DMS79 (cell line): ENCODE results near the gene GLS.
"Not testable (repeated sequence)": the region's sequence is repeated elsewhere in the genome, so short reads cannot be mapped to it uniquely, and the experiment has no call there.

Experiments
- DNase-seq: peaks from one replicate; lab custom pipeline; 2025; lab: John Stamatoyannopoulos, UW

The GLS gene

DNA sequence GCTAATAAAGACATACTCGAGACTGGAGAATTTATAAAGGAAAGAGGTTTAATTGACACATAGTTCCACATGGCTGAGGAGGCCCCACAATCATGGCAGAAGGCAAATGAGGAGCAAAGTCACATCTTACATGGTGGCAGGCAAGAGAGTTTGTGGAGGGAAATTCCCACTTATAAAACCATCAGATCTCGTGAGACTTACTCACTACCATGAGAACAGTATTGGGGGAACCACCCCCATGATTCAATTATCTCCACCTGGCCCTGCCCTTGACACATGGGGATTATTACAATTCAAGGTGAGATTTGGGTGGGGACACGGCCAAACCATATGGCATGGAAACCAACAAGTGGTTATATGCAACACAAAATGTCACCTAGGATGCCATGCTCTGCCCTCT is 114.7 kb downstream of the GLS start:
- not testable (repeated sequence) for DNase-seq

DNA sequence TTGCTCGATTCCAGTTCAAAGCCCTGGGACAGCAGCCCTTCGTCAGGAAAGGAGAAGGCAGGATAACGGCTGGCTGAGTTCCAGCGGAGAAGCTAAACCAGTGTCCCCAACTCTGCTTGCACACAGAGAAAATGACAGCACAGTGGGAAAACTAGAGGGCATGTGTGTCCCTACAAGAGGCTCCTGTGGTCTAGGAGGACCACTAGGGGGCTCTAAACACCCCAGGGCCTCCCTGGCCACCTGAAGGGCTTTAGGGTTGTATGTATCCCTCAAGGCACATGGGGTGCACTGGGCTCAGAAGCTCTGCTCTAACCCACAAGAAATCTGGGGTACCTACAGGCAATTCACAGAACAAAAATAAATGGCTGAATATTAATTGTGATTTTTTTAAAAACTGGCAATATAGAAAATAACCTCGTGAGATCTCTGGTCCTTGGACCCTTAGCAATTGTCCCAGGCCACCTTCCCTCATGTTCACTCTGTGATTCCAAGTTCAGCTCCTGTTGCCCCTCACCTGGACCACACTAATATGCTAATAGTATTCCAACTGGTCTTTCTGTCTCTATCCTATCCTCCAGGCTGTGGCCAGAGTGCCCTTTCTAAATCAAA is 115.8 kb downstream of the GLS start:
- DNase-seq, result no peak

DNA sequence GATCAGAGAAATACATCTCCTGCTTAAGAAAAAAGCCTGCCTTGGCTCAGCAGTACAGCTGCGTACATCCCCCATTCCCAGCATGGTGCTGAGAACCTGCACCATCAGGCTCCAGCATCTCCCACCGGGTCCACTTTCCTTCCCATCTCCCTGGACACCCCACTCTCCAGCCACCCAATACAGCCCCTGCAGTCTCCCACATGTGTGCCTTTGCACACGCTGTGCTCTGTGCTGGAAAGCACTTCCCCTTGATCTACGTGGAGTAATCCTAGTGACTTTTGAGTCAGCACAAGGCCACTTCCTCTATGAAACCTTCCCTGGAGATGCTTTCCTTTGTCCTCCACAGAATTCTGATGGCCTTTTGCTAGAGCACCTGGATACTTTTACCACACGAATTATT is 116.3 kb downstream of the GLS start:
- no peak for DNase-seq

DNA sequence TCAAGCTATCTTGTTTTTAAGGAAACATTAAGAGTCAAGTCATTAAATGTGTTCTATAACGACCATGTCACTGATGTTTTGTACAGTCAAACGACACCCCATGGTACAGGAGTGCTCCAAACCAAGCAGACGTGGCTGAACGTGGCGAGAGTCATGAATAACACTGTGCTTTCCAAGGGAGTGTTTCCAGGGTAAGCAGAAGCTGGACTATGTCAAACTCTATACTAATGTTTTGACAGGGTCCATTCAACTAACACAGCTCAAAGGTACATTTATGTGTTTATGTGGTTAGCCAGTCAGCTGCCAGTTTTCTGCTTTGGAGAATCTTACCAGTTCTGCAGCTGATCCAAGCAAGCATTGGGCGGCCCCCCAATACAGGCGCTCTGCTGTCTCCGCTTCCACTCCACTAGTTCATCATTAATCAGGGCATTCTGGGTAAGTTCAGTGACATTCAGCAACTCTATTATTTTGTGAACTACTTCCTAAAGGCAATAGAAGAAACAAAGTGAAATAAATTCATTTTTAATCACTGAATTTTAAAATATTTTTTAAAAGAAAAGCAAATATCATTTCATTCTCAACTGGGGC is 117.0 kb downstream of the GLS start:
- DNase-seq, result no peak

DNA sequence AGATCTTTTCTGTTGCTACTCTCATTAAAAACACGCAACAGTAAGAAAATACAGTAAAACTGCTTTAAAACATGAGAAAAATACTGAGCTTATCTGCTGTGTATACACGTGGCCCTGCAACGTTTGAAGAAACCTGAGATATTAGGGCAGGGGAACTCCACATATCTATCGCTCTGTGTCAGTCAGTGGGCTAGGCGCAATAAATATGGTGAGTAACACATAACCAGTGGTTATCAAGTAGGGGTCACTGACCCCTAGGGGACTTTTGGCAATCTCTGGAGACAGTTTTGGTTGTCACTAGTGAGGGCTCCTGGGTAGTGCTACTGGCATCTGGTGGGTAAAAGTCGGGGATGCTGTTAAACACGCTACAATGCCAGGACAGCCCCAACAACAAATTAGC is 118.4 kb downstream of the GLS start:
- DNase-seq, result no peak

DNA sequence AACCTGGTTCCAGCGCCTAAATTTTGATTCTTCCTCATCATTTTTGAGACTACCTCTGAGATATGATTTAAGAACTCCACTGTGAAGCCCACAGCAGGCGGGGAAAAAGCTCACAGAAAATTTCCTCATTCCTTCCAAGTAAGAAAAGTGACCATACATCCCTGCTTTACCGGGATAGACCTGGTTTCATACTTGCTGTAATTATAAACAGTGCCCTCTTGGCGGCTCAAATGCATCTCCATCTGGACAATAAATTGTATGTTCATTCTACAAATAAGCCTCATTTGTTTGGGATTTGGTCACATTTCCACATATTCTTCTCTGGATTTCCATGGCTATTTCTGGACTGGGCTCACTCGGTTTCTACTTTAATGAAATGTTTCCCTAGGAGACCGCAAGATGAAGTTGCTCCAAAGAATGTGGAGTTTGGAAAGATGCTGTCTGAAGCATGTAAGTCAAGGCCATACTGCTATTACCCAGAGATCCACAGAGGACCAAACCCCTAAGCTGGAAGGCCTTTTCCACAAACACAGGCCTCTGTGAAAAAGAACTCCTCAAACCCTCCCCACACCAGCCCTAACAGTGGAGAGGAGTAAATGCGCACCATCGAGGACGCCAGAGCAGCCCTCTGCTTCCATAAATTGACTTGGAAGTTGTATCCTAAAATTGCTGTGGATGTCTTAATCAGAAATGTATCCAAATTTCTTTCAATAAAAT is 119.5 kb downstream of the GLS start:
- no peak for DNase-seq

DNA sequence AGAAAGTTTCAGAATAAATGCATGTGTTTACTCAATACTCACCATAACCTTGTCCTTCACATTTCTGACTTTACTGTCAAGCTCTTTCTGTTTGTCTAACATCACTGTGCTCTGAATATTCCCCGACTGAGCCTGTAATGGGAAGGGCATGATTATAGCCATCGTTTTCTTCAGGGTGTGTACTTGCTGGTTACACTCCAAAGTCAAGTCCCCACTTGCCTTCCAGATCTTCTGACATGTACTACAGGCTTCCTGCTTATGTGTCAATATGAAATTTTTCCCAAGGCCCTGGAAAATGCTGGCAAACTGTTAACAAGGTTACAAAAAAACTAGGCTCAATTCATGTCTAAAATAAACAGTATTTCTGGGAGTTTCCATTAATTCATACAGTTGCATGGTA is 120.4 kb downstream of the GLS start:
- no peak for DNase-seq

DNA sequence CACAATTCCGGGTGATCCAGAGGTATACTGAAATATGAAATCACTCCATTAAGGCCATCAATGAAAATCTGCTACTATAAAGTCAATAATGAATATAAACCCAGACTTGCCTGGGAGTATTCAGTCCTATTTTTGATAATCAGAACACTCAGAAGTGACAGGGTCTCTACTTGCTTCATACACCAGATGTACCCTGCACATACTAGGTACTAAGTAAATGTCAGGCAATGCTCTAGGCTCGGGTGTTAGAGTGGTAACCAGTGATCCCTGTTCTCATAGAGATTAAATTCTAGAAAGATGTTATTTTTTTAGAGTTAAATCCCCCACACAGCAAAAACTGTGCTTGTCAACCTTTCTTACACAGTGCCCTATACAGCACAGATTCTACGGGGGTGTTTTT is 121.0 kb downstream of the GLS start:
- DNase-seq, result no peak

DNA sequence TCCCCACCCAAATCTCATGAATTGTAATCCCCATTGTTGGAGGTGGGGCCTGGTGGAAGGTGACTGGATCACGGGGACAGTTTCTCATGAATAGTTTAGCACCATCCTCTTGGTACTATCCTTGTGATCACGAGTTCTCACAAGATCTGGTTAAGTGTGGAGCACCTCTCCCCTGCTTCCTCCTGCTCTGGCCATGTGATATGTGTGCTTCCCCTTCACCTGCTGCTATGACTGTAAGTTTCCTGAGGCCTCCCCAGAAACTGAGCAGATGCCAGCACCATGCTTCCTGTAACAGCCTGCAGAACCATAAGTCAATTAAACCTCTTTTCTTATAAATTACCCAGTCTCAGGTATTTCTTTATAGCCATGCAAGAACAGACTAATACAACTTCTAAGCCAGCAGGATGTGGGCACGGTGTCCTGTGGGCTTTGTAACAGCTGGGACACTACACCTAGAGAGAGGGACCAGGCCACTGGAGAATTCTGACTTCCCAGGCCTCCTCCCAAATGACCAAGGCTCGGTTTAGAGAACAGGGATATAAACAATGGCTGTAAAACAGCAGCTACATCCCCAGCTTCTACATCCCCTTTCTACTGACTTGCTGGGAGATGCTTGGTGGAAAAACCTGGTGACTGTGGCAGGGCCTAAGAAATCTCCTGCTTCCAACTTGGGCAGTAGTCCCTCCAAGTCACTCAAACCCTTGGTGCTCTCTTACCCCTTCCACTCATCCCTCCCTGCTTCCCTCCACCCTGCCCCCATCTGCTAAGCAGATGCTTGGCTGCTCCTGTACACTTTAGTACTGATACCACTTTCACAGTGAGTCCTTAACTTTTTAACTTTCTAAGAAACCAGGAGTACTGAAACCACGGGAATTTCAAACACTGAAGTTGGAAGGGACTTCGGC is 123.0 kb downstream of the GLS start:
- no peak for DNase-seq

DNA sequence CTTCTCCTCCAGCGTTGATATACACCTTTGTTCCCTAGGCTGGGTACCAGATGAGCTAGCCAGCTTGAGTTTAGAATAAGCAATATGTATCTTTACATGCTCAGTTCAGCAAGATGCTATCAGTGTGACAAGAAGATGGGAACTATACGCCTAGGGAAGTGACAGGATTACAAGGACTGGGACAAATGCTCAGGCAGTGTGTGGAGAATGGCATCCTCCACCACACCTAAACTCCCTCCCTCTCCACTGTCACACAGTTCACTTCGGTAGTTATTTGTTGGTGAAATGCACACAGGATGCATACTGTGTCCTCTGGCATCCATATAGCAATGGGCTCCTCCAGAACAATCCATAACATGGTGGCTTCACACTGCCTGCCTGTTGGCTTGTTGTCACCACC is 125.7 kb downstream of the GLS start:
- no peak for DNase-seq

DNA sequence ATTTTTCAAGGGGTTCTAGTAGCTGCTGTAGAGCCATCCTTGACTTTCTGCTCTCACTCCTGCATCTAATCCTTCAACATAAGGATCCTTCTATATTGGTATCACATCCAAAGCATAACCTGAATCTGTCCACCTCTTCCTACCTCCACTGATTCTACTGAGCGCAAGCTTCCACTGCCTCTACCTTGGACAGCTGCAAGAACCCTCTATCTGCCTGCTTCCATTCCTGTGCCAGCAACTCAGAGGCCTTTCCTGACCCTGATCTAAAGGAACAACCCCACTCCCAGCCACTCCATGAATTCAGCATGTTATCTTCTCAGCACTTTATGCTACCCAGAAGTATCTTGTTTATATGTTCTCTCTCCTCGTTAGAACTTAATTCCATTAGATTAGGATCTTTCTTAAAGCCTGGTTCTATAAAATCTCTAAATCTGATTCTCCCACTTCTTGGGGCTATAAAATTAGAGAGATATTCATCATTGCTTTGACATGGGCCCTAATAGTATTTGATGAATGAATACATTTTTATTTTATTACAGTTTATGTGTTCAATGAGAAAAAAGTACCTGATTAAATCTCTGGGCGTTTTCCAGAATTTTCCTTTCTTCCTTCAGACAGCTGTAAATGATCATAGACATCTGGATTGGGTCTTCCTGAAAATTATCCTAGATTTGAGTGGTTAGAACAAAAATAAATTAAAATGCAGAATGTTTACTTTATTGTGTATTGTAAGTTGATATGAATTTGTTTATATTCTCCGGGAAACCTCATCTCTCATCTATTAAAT is 126.6 kb downstream of the GLS start:
- DNase-seq, result no peak

DNA sequence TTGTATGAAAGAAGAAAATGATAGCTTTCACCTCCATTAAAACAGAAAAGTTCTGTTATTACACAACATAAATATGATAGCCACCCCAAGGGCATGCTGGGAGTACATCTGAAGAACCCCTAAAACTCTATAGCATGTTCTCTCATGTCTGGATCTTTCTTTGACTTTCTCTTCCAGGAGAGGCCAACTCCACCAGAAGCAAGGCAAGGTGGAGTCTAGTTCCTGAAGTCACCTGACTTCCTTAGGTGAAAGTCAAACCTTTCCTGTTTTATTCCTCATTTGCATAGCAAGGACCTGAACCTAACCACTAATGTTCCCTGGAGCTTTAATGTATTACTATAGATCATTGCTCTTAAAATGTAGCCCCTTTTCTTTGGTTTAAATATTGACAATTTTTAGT is 127.7 kb downstream of the GLS start:
- DNase-seq, result no peak

DNA sequence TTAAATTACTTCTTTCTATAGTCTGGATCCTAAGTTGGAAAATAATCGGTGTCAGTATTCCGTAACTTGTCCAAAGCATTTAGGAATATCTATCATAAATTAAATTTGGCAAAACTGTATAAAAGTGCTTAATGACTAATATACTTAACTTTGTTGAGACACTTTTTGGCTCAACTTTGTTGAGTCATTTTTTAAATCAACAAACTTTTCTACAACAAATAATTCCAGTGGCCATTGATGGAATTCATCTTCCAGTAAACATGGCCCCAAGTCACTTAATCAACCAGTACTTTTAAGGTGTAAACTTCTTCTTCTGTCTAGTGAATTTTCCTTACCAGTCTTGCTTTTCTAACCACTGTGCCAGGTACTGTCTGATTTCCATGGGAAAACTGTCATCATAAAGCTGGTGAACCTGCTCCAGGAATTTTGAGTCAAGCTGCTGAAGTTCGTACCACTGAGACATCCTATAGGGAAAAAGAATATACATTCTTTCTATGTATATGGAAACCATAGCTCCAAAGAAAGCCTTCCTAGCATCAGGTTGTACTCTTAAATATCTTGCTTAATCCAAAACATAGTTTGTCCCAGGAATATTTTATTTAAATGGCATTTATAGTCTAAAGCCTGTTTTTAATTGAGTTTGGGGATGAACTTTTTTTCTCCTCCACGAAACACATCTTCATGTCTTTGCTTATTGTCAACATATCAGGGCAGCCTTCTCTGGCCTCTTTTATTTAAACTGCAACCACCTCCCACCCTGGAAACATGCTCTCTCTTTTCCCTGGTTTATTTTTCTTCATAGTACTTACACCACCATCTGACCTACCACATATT is 129.1 kb downstream of the GLS start:
- no peak for DNase-seq

DNA sequence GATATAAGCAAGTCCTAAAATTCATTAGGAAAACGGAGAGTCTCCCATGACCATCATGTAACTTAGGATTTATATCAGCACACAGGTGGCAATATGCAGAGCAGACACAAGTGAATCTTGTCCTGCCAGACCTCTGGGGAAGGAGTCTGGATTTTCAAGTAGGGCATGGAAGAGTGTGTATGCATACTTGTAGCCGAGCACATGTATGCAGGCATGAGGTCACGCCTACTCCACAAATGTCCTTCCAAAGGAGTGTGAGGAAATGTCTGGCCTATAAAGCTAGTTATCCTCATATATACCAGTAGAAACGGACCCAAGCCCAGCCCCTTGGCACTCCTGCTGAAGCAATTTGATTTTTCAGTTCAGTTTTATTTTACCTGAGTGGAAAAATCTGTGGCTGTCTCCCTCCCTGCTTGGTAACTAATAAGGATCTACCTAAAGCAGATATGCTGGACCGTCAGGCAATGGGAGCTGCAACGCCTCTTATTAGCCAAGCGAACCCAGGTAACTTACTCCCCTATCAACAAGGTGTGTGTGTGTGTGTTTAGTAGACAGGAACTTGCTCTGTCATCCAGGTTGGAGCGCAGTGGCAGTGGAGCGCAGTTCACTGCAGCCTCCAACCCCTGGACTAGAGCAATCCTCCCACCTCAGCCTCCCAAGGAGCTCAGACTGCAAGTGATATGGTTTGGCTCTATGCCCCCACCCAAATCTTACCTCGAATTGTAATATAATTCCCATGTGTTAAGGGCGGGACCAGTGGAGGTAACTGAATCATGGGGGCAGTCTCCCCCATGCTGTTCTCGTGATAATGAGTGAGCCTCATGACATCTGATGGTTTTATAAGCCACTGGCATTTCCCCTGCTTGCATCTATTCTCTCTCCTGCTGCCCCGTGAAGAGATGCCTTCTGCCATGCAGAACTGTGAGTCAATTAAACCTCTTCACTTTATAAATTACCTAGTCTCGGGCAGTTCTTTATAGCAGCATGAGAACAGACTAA is 130.6 kb downstream of the GLS start:
- DNase-seq, result no peak

DNA sequence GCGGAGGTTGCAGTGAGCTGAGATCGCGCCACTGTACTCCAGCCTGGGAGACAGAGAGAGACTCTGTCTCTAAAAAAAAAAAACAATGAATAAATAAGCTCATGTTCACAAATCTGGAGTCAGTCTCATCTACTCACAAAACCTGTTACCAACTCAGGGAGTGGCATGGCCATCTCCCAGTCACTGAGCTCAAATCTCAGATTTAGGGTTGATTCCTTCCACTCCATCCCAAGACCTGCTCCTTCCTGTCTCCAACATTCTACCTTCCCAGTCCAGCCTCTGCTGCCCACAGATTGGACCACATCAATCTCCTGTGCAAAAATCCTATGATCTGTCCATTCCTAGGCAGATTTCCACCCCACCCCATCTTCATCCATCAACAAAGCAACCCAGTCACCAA is 131.7 kb downstream of the GLS start:
- DNase-seq, result no peak

DNA sequence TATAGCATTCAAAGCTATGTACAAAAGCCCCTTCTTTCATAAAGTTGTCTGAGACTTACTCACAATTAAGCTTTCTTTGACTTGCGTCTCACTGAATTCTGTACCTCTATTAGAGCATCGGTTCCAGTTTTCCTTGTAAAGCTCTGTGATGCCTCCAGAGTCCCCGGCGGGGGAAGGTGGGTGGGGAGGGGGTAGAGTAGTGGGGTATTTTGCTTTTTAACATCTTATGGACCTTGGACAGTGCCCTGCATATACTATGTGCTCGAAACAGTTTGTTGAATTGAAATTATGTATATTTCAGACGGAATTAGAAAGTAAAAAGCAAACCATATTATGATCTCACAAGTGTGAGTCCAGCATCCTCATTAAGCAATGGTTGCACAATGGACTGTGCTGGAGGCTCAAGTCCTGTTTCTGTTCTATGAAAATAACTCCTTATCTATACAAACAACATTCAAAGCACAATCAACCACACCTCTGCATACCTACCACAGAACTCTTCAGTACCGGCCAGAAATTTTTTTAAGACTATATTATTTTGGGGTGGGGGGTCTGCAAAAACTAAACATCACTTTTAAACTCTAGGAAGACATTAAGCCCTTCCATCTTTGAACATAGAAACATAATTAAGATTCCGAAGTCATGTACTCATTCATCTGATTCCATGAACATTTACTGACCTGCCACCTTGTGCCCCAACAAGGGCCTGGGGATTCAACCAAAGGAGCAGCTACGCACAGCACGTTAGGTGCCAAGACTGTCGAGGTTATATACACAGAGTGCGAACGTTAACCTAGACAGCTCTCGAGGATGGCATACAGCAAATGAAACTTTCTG is 132.4 kb downstream of the GLS start:
- peak; percentile 40 for DNase-seq

DNA sequence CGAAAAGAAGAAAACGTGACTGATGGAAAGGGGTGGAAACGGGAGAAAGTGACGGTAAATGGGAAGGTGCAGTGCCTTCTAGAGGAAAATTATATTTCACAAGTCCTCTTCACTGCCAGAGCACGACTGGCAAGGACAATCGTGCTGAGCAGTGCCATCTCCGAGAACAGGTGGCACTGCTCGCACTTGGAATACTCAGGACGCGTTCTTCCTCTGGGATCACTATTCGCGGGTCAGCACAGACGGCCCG is 133.0 kb downstream of the GLS start:
- peak; percentile 40 for DNase-seq

DNA sequence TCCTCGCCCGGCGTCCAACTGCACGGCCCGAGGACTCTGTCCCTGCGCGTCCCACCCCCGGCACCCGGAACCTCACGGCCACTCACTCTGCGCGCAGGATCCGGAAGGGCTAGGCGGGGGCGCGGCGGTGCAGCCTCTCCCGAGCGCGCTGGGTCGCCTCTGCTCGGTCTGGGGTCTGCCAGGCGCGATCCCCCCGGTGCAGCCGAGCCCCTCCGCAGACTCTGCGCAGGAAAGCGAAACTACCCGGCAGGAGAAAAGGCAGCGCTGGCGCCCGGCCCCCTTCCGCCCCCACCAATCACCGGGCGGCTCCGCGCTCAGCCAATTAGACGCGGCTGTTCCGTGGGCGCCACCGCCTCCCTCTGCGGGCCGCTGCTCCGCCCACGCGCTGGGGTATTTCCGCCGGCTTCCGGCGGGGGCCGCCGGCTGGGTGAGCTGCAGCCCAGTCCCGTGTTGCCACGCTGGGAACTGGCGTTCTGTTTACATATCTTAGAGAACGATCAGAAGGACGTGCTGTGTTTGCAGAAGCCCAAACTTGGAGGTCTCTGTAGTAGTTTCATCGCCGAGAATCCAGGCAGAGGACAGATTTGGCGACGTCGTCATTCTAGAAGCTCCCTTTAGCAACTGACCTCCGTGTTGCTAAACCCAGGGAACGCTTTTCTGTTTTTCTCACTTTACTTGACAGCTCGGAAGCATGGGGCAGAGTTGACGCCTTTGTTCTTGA is 133.5 kb downstream of the GLS start, which contains the start of gene STAT1:
Gene STAT1 (minus strand): TSS at position 240 of the 721 bp plus-strand sequence. CDS start 4,168 bp downstream, outside the sequence.
- DNase-seq, result peak; percentile 80
